HUES6 (cell line): ENCODE measurements around the gene RYR3.

Experiments used
- H3K27ac ChIP-seq: 2 replicates; pipeline ENCODE4 v1.7.0; 2013; ENCODE audit warnings: low read depth, mild to moderate bottlenecking, low read length, inconsistent platforms
- H3K27me3 ChIP-seq: 2 replicates; pipeline ENCODE4 v1.6.1; 2013; ENCODE audit warnings: low read length; ENCODE audit not compliant: control insufficient read depth, insufficient read depth
- H3K36me3 ChIP-seq: 2 replicates; pipeline ENCODE4 v1.6.1; 2013; ENCODE audit warnings: low read length; ENCODE audit not compliant: control insufficient read depth, insufficient read depth
- H3K4me1 ChIP-seq: 2 replicates; pipeline ENCODE4 v1.6.1; 2013; ENCODE audit warnings: low read length; ENCODE audit not compliant: control insufficient read depth, insufficient read depth
- H3K4me3 ChIP-seq: 2 replicates; pipeline ENCODE4 v1.5.1; 2013; ENCODE audit warnings: low read depth, low read length
- H3K9ac ChIP-seq: one replicate; pipeline ENCODE4 v1.6.1; 2013; ENCODE audit warnings: mild to moderate bottlenecking, low read length
- H3K9me3 ChIP-seq: 2 replicates; pipeline ENCODE4 v1.6.1; 2013; ENCODE audit warnings: low read depth, low read length; ENCODE audit not compliant: control insufficient read depth, insufficient read depth

Gene RYR3

DNA sequence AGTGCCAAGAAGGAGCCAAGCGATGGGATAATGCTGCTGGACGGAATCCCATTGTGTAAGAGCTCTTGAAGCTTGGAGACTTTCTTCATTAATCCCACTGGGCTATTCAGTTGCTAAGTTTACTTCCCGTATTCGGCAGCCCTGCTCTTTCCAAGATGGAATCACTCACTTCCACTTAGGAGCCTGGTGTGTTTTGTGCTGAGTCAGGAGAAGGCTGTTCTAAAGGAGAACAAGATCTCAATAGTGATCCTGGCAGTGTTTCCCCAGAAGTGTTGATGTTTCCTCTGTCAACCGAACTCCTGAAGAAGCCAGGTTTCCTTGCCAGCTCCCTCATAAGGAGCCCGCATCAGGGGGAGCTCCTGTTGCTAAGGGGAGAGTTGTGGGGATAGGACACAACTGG is 387.4 kb downstream of the RYR3 start:
- no peak overlapping the region for H3K4me3 ChIP-seq
- H3K4me1 ChIP-seq, result 0 out of 2 replicates have a peak, but pooled peaks cover 8% of the 10 kb centered on the region
- no peaks in the 10 kb centered on the region for H3K36me3 ChIP-seq
- no peak overlapping the region for H3K9ac ChIP-seq
- no peaks in the 10 kb centered on the region for H3K27me3 ChIP-seq
- no peak overlapping the region for H3K27ac ChIP-seq
- H3K9me3 ChIP-seq, result no peaks in the 10 kb centered on the region

DNA sequence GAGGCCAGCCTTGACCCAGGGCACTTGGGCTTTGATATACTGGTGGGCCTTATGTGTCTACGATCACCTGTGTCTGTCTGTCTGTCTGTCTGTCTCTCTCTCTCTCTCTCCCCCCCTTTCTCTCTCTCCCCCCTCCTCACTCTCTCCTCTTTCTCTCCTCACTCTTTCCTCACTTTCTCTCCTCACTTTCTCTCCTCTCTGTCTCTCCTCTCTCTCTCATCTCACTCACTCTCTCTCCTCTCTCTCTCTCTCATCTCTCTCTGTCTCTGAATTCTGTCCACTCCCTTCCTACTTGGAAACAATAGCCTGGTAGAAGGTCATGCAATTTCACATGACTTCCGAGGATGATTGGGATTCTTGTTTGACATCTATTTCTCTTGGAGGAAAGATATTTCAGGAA is 388.4 kb downstream of the RYR3 start:
- Histone ChIP-seq H3K4me3 (no peak overlapping the region), H3K36me3 (no peaks in the 10 kb centered on the region), H3K9ac (no peak overlapping the region), H3K27ac (no peak overlapping the region), H3K4me1 (0 out of 2 replicates have a peak, but pooled peaks cover 8% of the 10 kb centered on the region), H3K9me3 (no peaks in the 10 kb centered on the region), H3K27me3 (no peaks in the 10 kb centered on the region)

DNA sequence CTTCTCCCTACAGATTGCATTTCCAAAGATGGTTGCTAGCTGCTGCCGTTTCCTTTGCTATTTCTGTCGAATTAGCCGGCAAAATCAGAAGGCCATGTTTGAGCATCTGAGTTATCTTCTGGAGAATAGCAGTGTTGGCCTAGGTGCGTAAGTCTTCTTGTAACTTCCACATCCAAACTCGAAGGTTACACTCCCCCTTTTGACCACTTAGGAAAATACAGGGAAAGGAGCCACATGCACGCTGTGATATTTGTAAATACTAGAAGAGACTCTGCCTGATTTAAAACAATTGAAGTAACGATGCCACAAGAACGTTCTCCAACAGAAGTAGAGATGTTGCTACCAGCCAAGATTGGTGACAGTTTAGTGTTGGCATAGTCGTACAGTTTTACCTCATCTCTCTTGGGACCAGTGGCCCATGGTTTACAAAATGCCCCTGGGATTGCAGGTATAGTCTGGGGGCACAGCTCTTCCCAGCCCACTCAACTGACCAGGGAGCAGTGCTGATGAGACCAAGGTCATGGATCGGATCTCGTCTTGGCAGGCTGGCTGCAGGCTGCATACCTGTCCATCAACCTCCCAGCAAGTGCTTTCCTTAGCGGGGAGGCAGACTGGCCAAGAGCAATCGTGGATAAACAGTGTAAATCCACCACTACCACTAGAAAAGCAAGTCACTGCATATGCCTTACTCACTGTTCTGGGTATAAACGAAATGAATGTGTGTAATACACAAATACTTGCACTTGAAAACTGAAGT is 389.1 kb downstream of the RYR3 start:
- no peaks in the 10 kb centered on the region for H3K9me3 ChIP-seq
- no peaks in the 10 kb centered on the region for H3K36me3 ChIP-seq
- 0 out of 2 replicates have a peak, but pooled peaks cover 8% of the 10 kb centered on the region for H3K4me1 ChIP-seq
- H3K27ac ChIP-seq, result no peak overlapping the region
- H3K27me3 ChIP-seq, result no peaks in the 10 kb centered on the region
- no peak overlapping the region for H3K9ac ChIP-seq
- H3K4me3 ChIP-seq, result no peak overlapping the region

DNA sequence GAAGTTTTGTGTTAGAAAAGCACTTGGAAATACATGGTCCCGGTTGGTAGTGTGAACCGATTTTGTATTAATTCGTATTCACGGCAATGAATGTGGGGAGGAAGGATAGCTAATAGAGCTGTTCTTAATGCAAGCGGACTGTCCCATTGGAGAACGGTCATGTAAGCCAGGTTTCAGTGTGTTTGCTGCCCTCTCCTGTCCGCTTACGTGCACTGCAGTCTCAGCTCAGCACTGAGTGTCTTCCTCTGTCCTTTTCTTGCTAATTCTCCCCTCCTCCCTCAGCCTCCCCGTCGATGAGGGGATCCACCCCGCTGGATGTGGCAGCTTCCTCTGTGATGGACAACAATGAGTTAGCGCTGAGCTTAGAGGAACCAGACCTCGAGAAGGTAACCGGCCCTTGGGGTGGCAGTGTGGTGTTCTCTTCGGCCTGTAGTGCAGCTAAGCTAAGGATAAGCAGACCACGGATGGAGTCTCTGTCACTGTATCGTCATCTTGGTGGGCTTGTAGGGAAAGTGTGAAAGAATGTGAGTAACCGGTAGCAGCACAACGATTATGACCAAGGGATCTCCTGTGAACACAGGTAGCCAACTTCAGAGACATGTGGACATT is 390.0 kb downstream of the RYR3 start:
- Histone ChIP-seq H3K9me3 (no peaks in the 10 kb centered on the region), H3K27me3 (no peaks in the 10 kb centered on the region), H3K4me1 (0 out of 2 replicates have a peak, but pooled peaks cover 8% of the 10 kb centered on the region), H3K27ac (no peak overlapping the region), H3K9ac (no peak overlapping the region), H3K36me3 (no peaks in the 10 kb centered on the region), H3K4me3 (no peak overlapping the region)

DNA sequence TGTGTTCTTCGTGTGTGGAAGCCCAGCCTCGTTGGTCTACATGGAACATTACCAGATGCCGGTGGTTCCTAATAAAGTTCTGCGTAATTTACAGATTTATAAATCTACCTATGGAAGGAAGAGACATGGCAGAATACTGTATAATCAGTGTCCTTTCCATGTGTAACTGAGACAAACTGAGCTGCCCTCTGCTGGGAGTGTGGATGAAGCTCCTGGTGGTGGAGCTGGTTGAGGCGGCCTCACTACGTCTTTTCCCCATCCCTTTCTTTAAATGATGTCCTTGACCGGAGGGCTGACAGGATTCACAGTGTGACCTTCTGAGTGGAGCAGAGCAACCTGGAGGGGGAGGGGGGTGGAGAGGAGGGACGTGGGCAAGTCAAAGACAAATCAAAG is 390.5 kb downstream of the RYR3 start:
- Histone ChIP-seq H3K9me3 (no peaks in the 10 kb centered on the region), H3K4me3 (no peak overlapping the region), H3K9ac (no peak overlapping the region), H3K36me3 (no peaks in the 10 kb centered on the region), H3K4me1 (0 out of 2 replicates have a peak, but pooled peaks cover 8% of the 10 kb centered on the region), H3K27ac (no peak overlapping the region), H3K27me3 (no peaks in the 10 kb centered on the region)

DNA sequence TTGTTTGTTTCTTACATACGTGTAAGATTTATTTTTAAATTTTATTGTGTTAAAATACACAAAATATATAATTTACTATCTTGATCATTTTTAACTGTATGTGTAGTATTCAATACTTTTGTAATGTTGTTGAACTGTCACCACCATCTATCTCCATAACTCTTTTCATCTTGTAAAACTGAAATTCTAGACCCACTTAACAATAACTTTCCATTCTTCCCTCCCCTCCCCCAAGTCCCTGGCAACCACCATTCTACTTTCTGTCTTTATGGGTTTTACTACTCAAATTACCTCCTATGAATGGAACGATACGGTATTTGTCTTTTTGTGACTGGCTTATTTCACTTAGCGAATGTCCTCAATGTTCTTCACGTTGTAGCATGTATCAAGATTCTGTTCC is 395.4 kb downstream of the RYR3 start:
- Histone ChIP-seq H3K36me3 (no peaks in the 10 kb centered on the region), H3K4me1 (no peaks in the 10 kb centered on the region), H3K9me3 (peaks cover 20% of the 10 kb centered on the region), H3K27me3 (no peaks in the 10 kb centered on the region), H3K4me3 (no peak overlapping the region), H3K9ac (no peak overlapping the region), H3K27ac (no peak overlapping the region)

DNA sequence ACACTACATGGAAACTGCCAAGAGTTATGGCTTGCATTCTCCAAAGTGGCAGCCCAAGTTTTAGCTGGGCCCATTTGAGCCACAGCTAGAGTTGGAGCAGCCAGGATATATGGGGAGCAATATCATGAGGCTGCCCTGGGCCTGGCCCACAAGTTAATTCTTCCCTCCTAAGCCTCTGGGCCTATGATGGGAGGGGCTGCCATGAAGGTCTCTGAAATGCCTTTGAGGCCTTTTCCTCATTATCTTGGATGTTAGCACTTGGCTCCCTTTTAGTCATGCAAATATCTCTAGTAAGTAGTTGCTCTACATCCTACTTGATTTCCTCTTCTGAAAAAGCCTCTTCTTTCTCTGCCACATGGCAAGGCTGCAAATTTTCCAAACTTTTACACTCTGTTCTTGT is 400.0 kb downstream of the RYR3 start:
- no peak overlapping the region for H3K4me3 ChIP-seq
- H3K27me3 ChIP-seq, result no peaks in the 10 kb centered on the region
- H3K27ac ChIP-seq, result no peak overlapping the region
- H3K36me3 ChIP-seq, result no peaks in the 10 kb centered on the region
- H3K9me3 ChIP-seq, result peaks cover 28% of the 10 kb centered on the region
- H3K9ac ChIP-seq, result no peak overlapping the region
- no peaks in the 10 kb centered on the region for H3K4me1 ChIP-seq

DNA sequence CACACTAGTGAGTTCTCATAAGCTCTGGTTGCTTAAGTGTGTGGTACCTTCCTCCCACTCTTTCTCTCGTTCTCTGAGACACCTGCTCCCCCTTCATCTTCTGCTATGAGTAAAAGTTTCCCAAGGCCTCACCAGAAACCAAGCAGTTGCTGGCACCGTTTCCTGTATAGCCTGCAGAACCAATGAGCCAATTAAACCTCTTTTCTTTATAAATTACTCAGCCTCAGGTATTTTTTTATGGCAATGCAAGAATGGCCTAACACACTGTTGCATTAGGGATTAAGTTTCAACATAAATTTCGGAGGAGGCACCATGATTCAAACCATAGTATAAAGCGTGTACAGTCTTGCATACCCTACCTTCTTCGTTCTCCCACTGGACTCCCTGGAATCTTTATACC is 405.3 kb downstream of the RYR3 start:
- Histone ChIP-seq H3K27ac (no peak overlapping the region), H3K4me3 (no peak overlapping the region), H3K4me1 (no peaks in the 10 kb centered on the region), H3K9me3 (peaks cover 8% of the 10 kb centered on the region; the same call in 1 of the 2 replicates), H3K27me3 (no peaks in the 10 kb centered on the region), H3K36me3 (no peaks in the 10 kb centered on the region), H3K9ac (no peak overlapping the region)

DNA sequence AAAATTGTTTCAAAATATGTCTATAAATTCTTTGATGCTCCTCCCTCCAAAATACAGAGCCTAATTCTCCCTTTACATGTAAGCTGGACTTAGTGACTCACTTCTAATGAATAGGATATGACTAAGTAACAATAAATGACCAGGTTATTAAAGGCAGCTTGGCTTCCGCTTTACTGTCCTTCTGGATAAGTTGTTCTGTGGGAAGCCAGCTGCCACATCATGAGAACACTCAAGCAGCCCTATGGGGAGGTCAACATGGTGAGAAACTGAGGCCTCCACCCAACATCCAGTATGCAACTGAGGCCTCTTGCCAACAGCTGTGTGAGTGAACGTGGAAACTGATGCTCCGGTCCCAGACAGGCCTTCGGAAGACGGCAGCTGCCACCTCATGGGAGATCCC is 410.2 kb downstream of the RYR3 start:
- Histone ChIP-seq H3K36me3 (no peaks in the 10 kb centered on the region), H3K9ac (no peak overlapping the region), H3K9me3 (no peaks in the 10 kb centered on the region), H3K4me3 (no peak overlapping the region), H3K4me1 (peaks cover 2% of the 10 kb centered on the region; the same call in 1 of the 2 replicates), H3K27ac (no peak overlapping the region), H3K27me3 (no peaks in the 10 kb centered on the region)

DNA sequence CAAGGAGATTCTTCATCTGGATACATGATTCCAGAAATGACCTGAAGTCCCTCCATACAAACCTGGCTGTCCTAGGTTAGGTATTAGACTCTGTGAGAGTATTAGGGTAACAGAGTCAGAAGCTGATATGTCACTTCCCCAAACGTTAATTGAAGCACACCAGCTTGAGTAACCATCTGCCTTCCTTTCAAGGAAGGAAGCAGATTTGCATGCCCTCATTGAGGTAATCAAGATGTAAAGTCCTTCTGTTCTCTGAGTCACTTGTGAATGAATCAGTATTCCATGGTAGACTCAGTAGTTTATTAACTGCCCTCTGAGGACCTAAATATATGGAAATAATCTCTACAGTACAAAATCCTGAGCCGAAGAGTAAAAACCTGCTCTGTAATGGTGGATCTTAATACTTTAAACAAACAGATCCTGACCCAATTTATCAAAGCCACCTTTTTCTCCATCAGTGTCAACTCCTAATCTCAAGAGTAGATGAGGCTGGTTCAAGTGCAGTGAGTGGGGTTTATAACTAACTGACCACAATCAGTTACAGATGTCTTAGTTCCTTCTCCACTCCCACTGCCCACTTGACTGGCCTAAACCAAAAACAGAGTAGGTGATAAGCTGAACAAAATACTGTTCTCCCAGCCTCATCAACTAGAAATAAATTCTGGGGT is 411.4 kb downstream of the RYR3 start:
- no peaks in the 10 kb centered on the region for H3K9me3 ChIP-seq
- no peaks in the 10 kb centered on the region for H3K36me3 ChIP-seq
- H3K27ac ChIP-seq, result no peak overlapping the region
- H3K4me3 ChIP-seq, result no peak overlapping the region
- no peaks in the 10 kb centered on the region for H3K27me3 ChIP-seq
- no peak overlapping the region for H3K9ac ChIP-seq
- H3K4me1 ChIP-seq, result peaks cover 2% of the 10 kb centered on the region; the same call in 1 of the 2 replicates

DNA sequence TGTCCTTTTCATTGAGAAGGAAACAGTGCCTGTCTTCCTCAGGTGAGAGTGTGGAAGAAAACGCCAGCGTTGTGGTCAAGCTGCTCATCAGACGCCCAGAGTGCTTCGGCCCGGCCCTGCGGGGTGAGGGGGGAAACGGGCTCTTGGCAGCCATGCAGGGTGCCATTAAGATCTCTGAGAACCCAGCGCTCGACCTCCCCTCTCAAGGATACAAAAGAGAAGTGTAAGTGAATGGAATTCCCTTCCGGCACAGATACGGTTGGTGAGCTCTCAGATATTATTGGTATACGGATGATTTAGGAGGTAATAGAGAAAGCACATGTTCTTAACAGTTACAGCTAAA is 411.9 kb downstream of the RYR3 start:
- Histone ChIP-seq H3K4me1 (peaks cover 2% of the 10 kb centered on the region; the same call in 1 of the 2 replicates), H3K9ac (no peak overlapping the region), H3K27me3 (no peaks in the 10 kb centered on the region), H3K4me3 (no peak overlapping the region), H3K27ac (no peak overlapping the region), H3K9me3 (no peaks in the 10 kb centered on the region), H3K36me3 (no peaks in the 10 kb centered on the region)
